CD4-positive, alpha-beta memory T cell (primary cell): ENCODE results near the gene TXNRD1. TPM values are rescaled to one million over a fixed set of nuclear protein-coding genes. Genes with fewer than 3 reads are reported as not detected.

Experiments
- CTCF ChIA-PET: fragments of 350-600 bp; sonication (Branson Sonifier 250); formaldehyde crosslinking; loops from one replicate; lab custom pipeline; 2021; ENCODE audit warnings: inconsistent platforms; ENCODE audit not compliant: partially characterized antibody; lab: Charles Lee
- POLR2A ChIA-PET: fragments of 350-600 bp; sonication (Branson Sonifier 250); formaldehyde crosslinking; loops from one replicate; lab custom pipeline; 2021; ENCODE audit not compliant: partially characterized antibody; lab: Charles Lee
- DNase-seq, 5 donors: peaks; one replicate each; pipeline versions ENCODE4 v3.0.0 to v3.0.0-alpha.2; 2020 to 2022; ENCODE audit warnings: mixed read lengths in 1 of 5
- H3K27ac ChIP-seq: one replicate; pipeline ENCODE4 v1.7.0; 2013; ENCODE audit warnings: low read depth, low read length
- H3K27me3 ChIP-seq: 2 replicates; pipeline ENCODE4 v1.7.0; 2013; ENCODE audit warnings: mild to moderate bottlenecking, low read length, moderate library complexity; ENCODE audit not compliant: insufficient read depth
- H3K36me3 ChIP-seq: 2 replicates; pipeline ENCODE4 v1.7.0; 2013; ENCODE audit warnings: mild to moderate bottlenecking, low read length, moderate library complexity; ENCODE audit not compliant: insufficient read depth
- H3K4me1 ChIP-seq: 2 replicates; pipeline ENCODE4 v1.7.0; 2013; ENCODE audit warnings: mild to moderate bottlenecking, low read length, moderate library complexity; ENCODE audit not compliant: insufficient read depth
- H3K4me3 ChIP-seq, 2 donors: one replicate each; pipeline ENCODE4 v1.7.0; 2013; ENCODE audit warnings: low read length in 2 of 2, mild to moderate bottlenecking in 1 of 2
- H3K9me3 ChIP-seq, 2 donors: one replicate each; pipeline ENCODE4 v1.7.0; 2013; ENCODE audit warnings: low read length in 2 of 2, control low read depth in 1 of 2; ENCODE audit not compliant: control insufficient read depth in 1 of 2
- H3K27ac Mint-ChIP-seq, 7 donors: one replicate each; pipeline ENCODE4 v1.8.0; 2020 to 2021; ENCODE audit warnings: mixed read lengths in 7 of 7, mild to moderate bottlenecking in 6 of 7, inconsistent platforms in 3 of 7, moderate library complexity in 3 of 7
- H3K27me3 Mint-ChIP-seq, 2 donors: one replicate each; pipeline ENCODE4 v1.8.0; 2020 to 2021; ENCODE audit warnings: mixed read lengths in 2 of 2
- H3K36me3 Mint-ChIP-seq, 2 donors: one replicate each; pipeline ENCODE4 v1.8.0; 2020 to 2021; ENCODE audit warnings: mixed read lengths in 2 of 2, inconsistent platforms in 1 of 2, mild to moderate bottlenecking in 1 of 2
- H3K4me1 Mint-ChIP-seq, 4 donors: one replicate each; pipeline ENCODE4 v1.8.0; 2020 to 2021; ENCODE audit warnings: mixed read lengths in 4 of 4, mild to moderate bottlenecking in 1 of 4
- H3K4me3 Mint-ChIP-seq, 8 donors: one replicate each; pipeline ENCODE4 v1.8.0; 2020 to 2021; ENCODE audit warnings: mixed read lengths in 8 of 8, mild to moderate bottlenecking in 7 of 8, moderate library complexity in 6 of 8, inconsistent platforms in 3 of 8
- H3K9me3 Mint-ChIP-seq, 8 donors: one replicate each; pipeline ENCODE4 v1.8.0; 2020 to 2021; ENCODE audit warnings: mixed read lengths in 8 of 8, mild to moderate bottlenecking in 5 of 8, inconsistent platforms in 3 of 8, moderate library complexity in 1 of 8
- intact Hi-C: fragments of 100-400 bp; cut with micrococcal nuclease; formaldehyde crosslinking; loops from one replicate; pipeline ENCODE4 v1.15.1; 2023
- polyA plus RNA-seq, 2 donors: library from polyadenylated mRNA; unstranded; fragments of 300-500 nt; fragmentation: Illumina TruSeq; gene quantifications; one replicate each; pipeline ENCODE4 v1.2.3, GENCODE V29; 2021
- total RNA-seq, 2 experiments: library from RNA; stranded (reverse); gene quantifications; one replicate each; pipeline ENCODE4 v1.2.3, GENCODE V29; 2021

TXNRD1 gene
- total and polyA plus RNA-seq, 4 experiments from 2014 or later, result 32.2 to 64.5 (median 46.7) TPM

DNA sequence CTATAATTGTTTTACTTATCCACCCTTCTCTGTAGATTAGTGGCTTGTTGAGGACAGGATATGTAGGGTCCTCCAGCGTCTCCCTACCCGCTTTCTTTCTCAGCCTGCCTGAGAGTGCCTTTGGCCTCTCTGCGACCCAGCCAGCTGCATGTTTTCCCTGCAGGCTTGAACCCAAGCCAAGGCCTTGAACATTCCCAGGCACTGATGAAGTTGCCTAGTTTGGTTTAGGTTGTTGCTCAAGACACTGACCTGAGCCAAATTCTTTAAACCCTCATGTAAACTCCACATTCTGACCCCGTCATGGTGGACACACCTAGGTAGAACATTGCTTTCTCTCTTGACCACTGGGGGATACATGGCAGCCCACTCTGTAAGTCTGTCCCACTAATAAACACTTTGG, 33.4 kb upstream of the TXNRD1 start:
- no peaks in the 10 kb centered on the region for H3K36me3 ChIP-seq
- H3K27ac ChIP-seq, result no peak overlapping the region
- Mint-ChIP-seq H3K9me3 (peaks cover 0 to 3% (median 1%) of the 10 kb centered on the region in 8 donors), H3K27me3 (peaks cover 0 to 3% of the 10 kb centered on the region in 2 donors), H3K4me3 (no peak overlapping the region), H3K4me1 (no peaks in the 10 kb centered on the region), H3K36me3 (no peaks in the 10 kb centered on the region), H3K27ac (no peak overlapping the region)
- no peak for DNase-seq
- no peaks in the 10 kb centered on the region for H3K27me3 ChIP-seq
- H3K4me3 ChIP-seq, result no peak overlapping the region
- ChIA-PET POLR2A (no interaction called here), CTCF (interaction anchor here (0.7 kb wide), 1 partner anchor 400 kb away, joined by 4 read pairs; no protein-coding TSS in a partner anchor)
- H3K4me1 ChIP-seq, result no peaks in the 10 kb centered on the region
- intact Hi-C loops, result no loop called here
- no peaks in the 10 kb centered on the region for H3K9me3 ChIP-seq

DNA sequence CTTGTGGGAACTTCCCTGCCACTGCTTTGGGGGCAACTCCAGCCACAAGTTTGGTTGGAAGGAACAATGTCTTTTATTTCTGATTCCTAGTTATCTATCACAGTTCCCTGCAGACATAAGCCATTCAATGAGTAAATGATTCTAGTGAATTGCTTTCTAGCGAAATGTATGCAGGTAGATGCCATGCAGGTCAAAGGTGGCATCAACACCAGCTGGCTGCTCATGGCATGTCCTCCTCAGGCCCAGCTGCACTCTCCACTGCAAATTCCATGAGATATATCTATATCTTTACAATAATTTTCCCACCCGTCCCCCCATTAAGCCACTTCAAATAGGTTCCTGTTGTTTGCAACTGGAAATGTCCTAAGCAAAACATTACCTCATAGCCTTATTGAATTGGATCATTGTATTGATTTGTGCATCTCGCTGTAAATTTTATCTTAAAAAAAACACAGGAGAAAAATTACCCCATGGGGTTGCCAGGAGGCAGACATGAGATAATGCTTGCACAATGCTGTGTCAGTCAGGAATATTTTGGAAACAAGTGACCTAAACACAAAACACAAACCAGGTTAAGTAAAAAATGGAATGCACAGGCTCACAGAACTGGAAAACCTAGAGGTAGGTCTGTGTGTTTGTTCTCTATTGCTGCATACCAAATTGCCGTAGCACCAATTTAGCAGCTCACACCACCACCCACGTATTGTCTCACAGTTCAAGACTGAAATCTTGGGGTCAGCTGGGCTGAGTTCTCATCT, 32.8 kb upstream of the TXNRD1 start:
- ChIA-PET CTCF (no interaction called here), POLR2A (no interaction called here)
- intact Hi-C loops, result no loop called here
- Histone ChIP-seq H3K36me3 (no peaks in the 10 kb centered on the region), H3K4me3 (no peak overlapping the region), H3K27me3 (no peaks in the 10 kb centered on the region), H3K27ac (no peak overlapping the region), H3K4me1 (no peaks in the 10 kb centered on the region), H3K9me3 (no peaks in the 10 kb centered on the region)
- H3K36me3 Mint-ChIP-seq, result no peaks in the 10 kb centered on the region
- no peak overlapping the region for H3K4me3 Mint-ChIP-seq
- H3K9me3 Mint-ChIP-seq, result peaks cover 0 to 3% (median 1%) of the 10 kb centered on the region in 8 donors
- no peak for DNase-seq
- H3K4me1 Mint-ChIP-seq, result no peaks in the 10 kb centered on the region
- peaks cover 0 to 3% of the 10 kb centered on the region in 2 donors for H3K27me3 Mint-ChIP-seq
- H3K27ac Mint-ChIP-seq, result no peak overlapping the region

DNA sequence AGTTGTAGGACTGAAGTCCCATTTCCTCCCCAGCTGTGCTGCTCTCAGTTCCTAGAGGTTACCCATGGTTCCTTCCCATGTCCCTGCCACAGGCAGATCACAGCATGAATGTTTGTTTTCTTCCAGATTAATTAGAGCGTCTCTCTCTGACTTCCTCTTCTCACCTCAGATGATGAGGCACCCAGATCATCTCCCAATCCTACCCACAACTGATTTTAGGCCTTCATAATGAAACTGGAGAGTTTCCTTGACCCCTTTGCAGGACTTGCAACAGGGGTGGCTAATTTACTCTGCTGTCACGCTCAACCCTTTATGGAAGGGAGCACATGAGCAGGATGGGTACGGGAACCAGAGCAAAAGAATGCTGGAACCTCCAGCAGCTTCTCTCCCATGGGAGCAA, 32.1 kb upstream of the TXNRD1 start:
- Histone ChIP-seq H3K27ac (no peak overlapping the region), H3K9me3 (no peaks in the 10 kb centered on the region), H3K27me3 (no peaks in the 10 kb centered on the region), H3K4me1 (no peaks in the 10 kb centered on the region), H3K36me3 (no peaks in the 10 kb centered on the region), H3K4me3 (no peak overlapping the region)
- ChIA-PET CTCF (interaction anchor here (0.6 kb wide), 1 partner anchor 14 kb away, joined by 4 read pairs; no protein-coding TSS in a partner anchor), POLR2A (no interaction called here)
- Mint-ChIP-seq H3K27me3 (peaks cover 0 to 3% of the 10 kb centered on the region in 2 donors), H3K9me3 (peaks cover 0 to 3% (median 1%) of the 10 kb centered on the region in 8 donors), H3K4me3 (no peak overlapping the region), H3K36me3 (no peaks in the 10 kb centered on the region), H3K4me1 (no peaks in the 10 kb centered on the region), H3K27ac (no peak overlapping the region)
- DNase-seq, result no peak
- intact Hi-C loops, result no loop called here

DNA sequence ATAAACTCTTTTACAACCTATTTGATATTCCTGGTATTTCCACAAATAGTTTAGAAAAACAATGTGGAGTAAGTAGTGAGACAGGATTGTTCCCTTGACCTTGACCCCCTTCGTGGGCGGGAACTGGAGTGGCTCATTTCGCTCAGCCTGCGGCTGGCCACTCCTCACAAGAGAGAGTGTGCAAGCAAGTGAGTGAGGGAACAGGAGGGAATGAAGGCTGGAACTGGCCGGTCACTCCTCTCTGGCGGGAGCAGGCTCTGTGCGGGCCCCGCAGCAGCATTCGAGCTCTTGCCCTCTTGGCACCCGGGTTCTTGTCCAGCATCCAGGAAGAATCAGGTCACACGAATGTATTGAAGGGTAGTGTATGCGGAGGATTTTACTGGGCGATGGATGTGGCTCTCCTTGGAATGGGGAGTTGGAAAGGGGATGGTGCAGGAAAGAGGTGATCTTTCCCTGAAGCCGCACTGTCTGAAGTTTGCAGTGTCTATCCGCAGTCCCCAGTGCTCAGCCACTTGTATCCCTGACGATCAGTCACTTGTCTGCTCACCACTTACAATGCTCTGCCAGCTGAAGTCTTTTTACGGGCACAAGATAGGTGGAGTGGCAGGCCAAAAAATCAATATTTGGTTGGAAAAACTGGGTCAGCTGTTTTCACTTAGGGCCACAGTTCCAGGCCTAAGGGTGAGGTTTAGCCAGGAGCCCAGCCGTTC, 28.0 kb upstream of the TXNRD1 start:
- Histone ChIP-seq H3K4me3 (no peak overlapping the region), H3K27ac (no peak overlapping the region), H3K9me3 (no peaks in the 10 kb centered on the region), H3K4me1 (no peaks in the 10 kb centered on the region), H3K27me3 (no peaks in the 10 kb centered on the region), H3K36me3 (no peaks in the 10 kb centered on the region)
- H3K9me3 Mint-ChIP-seq, result peaks cover 0 to 3% (median 1%) of the 10 kb centered on the region in 8 donors
- no peak for DNase-seq
- CTCF ChIA-PET, result no interaction called here
- POLR2A ChIA-PET, result no interaction called here
- H3K4me1 Mint-ChIP-seq, result no peaks in the 10 kb centered on the region
- H3K27ac Mint-ChIP-seq, result no peak overlapping the region
- no peaks in the 10 kb centered on the region for H3K36me3 Mint-ChIP-seq
- no peaks in the 10 kb centered on the region for H3K27me3 Mint-ChIP-seq
- H3K4me3 Mint-ChIP-seq, result peak overlapping the region in 1 of 8 donors; percentile 15
- intact Hi-C loops, result no loop called here

DNA sequence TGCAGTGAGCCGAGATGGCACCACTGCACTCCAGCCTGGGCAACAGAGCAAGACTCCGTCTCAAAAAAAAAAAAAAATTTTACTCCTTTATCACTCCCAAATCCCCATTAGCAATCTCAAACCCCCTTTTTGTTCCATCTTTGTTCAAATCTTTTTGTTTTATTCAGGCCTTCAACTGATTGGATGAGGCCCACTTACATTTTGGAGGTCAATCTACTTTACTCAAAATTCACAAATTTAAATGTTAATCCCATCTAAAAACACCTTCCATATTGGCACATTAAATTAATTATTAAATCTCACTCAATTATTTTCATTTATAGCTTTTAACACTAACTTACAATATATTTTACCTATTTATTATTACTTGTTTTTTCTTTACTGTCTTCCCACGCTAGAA, 27.0 kb upstream of the TXNRD1 start:
- no peaks in the 10 kb centered on the region for H3K36me3 ChIP-seq
- no peak overlapping the region for H3K27ac ChIP-seq
- Mint-ChIP-seq H3K36me3 (no peaks in the 10 kb centered on the region), H3K27me3 (no peaks in the 10 kb centered on the region), H3K27ac (no peak overlapping the region), H3K4me3 (no peak overlapping the region), H3K4me1 (no peaks in the 10 kb centered on the region), H3K9me3 (peaks cover 0 to 3% (median 1%) of the 10 kb centered on the region in 8 donors)
- intact Hi-C loops, result no loop called here
- no peak for DNase-seq
- CTCF ChIA-PET, result no interaction called here
- H3K27me3 ChIP-seq, result no peaks in the 10 kb centered on the region
- H3K4me3 ChIP-seq, result no peak overlapping the region
- POLR2A ChIA-PET, result no interaction called here
- no peaks in the 10 kb centered on the region for H3K4me1 ChIP-seq
- H3K9me3 ChIP-seq, result no peaks in the 10 kb centered on the region

DNA sequence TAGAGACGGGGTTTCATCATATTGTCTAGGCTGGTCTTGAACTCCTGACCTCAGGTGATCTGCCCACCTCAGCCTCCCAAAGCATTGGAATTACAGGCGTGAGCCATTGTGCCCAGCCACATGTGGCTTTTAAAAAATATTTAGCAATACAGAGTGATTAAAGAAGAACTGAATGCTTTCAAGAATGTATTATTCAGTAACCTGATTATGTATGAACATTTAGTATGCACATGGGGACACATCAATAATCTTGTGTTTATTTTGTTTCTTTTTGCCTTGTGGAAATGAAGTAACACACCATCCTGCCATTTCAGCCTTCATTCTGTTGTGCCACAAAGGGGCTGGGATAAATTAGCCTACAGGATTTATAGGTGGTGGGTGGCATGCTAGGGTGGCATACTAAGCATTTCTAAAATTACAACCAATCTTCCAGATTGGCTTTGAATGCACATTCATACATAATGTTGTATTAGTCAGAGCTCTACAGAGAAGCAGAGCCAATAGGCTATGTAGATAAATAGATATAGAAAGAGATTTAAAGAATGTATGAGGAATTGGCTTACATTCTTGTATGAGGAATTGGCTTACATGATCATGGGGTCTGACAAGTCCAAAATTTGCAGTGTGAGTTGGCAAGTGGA, 25.5 kb upstream of the TXNRD1 start:
- no peak overlapping the region for H3K27ac ChIP-seq
- no peaks in the 10 kb centered on the region for H3K27me3 ChIP-seq
- Mint-ChIP-seq H3K4me1 (no peaks in the 10 kb centered on the region), H3K36me3 (no peaks in the 10 kb centered on the region), H3K27me3 (no peaks in the 10 kb centered on the region), H3K9me3 (no peaks in the 10 kb centered on the region), H3K4me3 (peak overlapping the region in 1 of 8 donors; percentile 45), H3K27ac (no peak overlapping the region)
- H3K9me3 ChIP-seq, result no peaks in the 10 kb centered on the region
- intact Hi-C loops, result no loop called here
- no peak overlapping the region for H3K4me3 ChIP-seq
- H3K36me3 ChIP-seq, result no peaks in the 10 kb centered on the region
- CTCF ChIA-PET, result no interaction called here
- no peak for DNase-seq
- POLR2A ChIA-PET, result no interaction called here
- no peaks in the 10 kb centered on the region for H3K4me1 ChIP-seq

DNA sequence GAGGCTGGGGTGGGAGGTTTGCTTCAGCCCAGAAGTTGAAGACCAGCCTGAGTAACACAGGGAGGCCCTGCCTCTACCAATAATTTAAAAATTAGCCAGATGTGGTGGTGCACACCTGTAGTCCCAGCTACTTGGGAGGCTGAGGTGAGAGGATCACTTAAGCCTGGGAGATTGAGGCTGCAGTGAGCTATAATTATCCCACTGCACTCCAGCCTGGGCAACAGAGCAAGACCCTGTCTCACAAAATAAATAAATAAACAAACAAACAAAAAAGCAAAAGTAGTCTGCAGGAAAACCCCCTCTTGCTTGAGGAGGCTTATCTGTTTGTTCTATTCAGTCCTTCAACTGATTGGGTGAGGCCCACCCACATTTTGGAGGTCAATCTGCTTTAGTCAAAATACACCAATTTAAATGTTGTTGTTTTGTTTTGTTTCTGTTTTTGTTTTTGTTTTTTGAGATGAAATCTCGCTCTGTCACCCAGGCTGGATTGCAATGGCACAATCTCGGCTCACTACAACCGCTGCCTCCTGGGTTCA, 24.9 kb upstream of the TXNRD1 start:
- H3K4me3 ChIP-seq, result no peak overlapping the region
- H3K4me1 ChIP-seq, result no peaks in the 10 kb centered on the region
- no peaks in the 10 kb centered on the region for H3K27me3 ChIP-seq
- no peak overlapping the region for H3K27ac ChIP-seq
- Mint-ChIP-seq H3K4me3 (no peak overlapping the region), H3K9me3 (no peaks in the 10 kb centered on the region), H3K27me3 (no peaks in the 10 kb centered on the region), H3K36me3 (no peaks in the 10 kb centered on the region), H3K4me1 (no peaks in the 10 kb centered on the region), H3K27ac (no peak overlapping the region)
- H3K9me3 ChIP-seq, result no peaks in the 10 kb centered on the region
- ChIA-PET POLR2A (interaction anchor here (0.6 kb wide), 1 partner anchor 918 kb away, joined by 3 read pairs; no protein-coding TSS in a partner anchor), CTCF (no interaction called here)
- H3K36me3 ChIP-seq, result no peaks in the 10 kb centered on the region
- no peak for DNase-seq
- intact Hi-C loops, result no loop called here
